ENCODE results near the gene GALNT18. TPM values are rescaled to one million over a fixed set of nuclear protein-coding genes. Genes with fewer than 3 reads are reported as not detected.

GALNT18 gene
- total RNA-seq, 2 donors from 2014 or later: 2.4 to 2.5 TPM

- ATAC-seq (replicated peaks in 1 of 2): no peak
These were observed 390.8 kb downstream of the GALNT18 start for GRCh38 chr11:11230802-11231562.

DNA sequence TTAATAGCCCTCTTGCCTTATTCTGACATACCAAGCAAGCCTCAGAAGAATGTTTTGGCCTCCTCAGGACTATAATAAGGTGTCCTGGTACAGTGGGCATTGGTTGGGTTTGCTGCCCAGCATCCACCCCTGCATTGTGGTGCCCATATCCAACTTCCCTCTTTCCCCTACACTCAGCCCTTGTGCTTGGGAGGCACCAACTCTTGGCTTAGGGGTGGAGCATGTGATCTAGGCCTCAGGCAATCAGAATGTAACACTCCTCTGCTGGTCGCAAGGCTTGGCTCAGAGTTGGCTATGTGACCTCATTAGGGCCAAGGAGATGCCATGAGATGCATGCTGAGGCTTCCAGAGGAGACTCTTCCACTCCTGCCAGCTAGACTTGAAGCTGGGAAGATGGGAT is 391.7 kb downstream of the GALNT18 start:
- Mint-ChIP-seq H3K27me3 (ENCODE audit: low read depth) (peaks cover 4% of the 10 kb centered on the region), H3K27ac (no peak overlapping the region), H3K9me3 (no peaks in the 10 kb centered on the region), H3K4me3 (no peak overlapping the region), H3K4me1 (ENCODE audit: low read depth) (no peaks in the 10 kb centered on the region), H3K36me3 (ENCODE audit: insufficient read depth in 2 of 2) (no peaks in the 10 kb centered on the region)
- DNase-seq: no peak
- ATAC-seq (replicated peaks in 1 of 2): no peak

More at GRCh38 chr11:11230802-11231562, 390.8 kb downstream of the GALNT18 start:
- Mint-ChIP-seq H3K9me3 (no peaks in the 10 kb centered on the region), H3K27ac (no peak overlapping the region), H3K4me1 (ENCODE audit: low read depth) (no peaks in the 10 kb centered on the region), H3K4me3 (no peak overlapping the region), H3K36me3 (ENCODE audit: insufficient read depth in 2 of 2) (no peaks in the 10 kb centered on the region), H3K27me3 (ENCODE audit: low read depth) (peaks cover 4% of the 10 kb centered on the region)
- peak; percentile 28 to 38 for DNase-seq

GRCh38 chr11:11229647-11230046 is 392.2 kb downstream of the GALNT18 start:
- H3K36me3 Mint-ChIP-seq (ENCODE audit: insufficient read depth in 2 of 2): no peaks in the 10 kb centered on the region
- DNase-seq: no peak
- H3K4me1 Mint-ChIP-seq (ENCODE audit: low read depth): no peaks in the 10 kb centered on the region
- no peaks in the 10 kb centered on the region for H3K9me3 Mint-ChIP-seq
- H3K4me3 Mint-ChIP-seq: no peak overlapping the region
- H3K27ac Mint-ChIP-seq: no peak overlapping the region
- peak in 1 of 2 donors; percentile 25 for ATAC-seq (replicated peaks in 1 of 2)
- H3K27me3 Mint-ChIP-seq (ENCODE audit: low read depth): peaks cover 4% of the 10 kb centered on the region

- no peak for DNase-seq
- Mint-ChIP-seq H3K36me3 (ENCODE audit: insufficient read depth in 2 of 2) (no peaks in the 10 kb centered on the region), H3K4me3 (no peak overlapping the region), H3K27me3 (ENCODE audit: low read depth) (peaks cover under 1% of the 10 kb centered on the region), H3K27ac (no peak overlapping the region), H3K4me1 (ENCODE audit: low read depth) (no peaks in the 10 kb centered on the region), H3K9me3 (no peaks in the 10 kb centered on the region)
- no peak for ATAC-seq (replicated peaks in 1 of 2)
These were observed 394.3 kb downstream of the GALNT18 start for GRCh38 chr11:11227296-11228085.

Other genes with a start within 250 kb of the GALNT18 start
- 10 to 100 TPM; 75.8 to 85.6 TPM for gene USP47, start 220.0 kb upstream of the GALNT18 start, total RNA-seq

Data from activated T-cell treated with anti-CD3 and anti-CD28 coated beads, Interleukin-2, amount 50 U/mL, for 72 hours (primary cell).